Kidney (tissue), 14 donors: ENCODE measurements around the gene FCAMR. TPM values are rescaled to one million over a fixed set of nuclear protein-coding genes. Genes with fewer than 3 reads are reported as not detected.
"Not testable (repeated sequence)": the region's sequence is repeated elsewhere in the genome, so short reads cannot be mapped to it uniquely, and the experiment has no call there.

ENCODE experiments used
- DNase-seq, 5 donors: peaks; one replicate each; pipeline ENCODE4 v3.0.0-alpha.2; 2013 to 2020
- FAIRE-seq: peaks from 2 replicates; lab custom pipeline; 2012; peaks lifted over from hg19 to GRCh38; lab: Jason Lieb, UNC
- H3K27ac ChIP-seq, 2 donors: one replicate each; pipeline ENCODE4 v1.7.0; 2013; ENCODE audit warnings: low read depth in 2 of 2, low read length in 2 of 2, inconsistent platforms in 1 of 2
- H3K27me3 ChIP-seq: one replicate; pipeline ENCODE4 v1.7.1; 2013; ENCODE audit warnings: low read length, inconsistent platforms; ENCODE audit not compliant: control insufficient read depth, insufficient read depth
- H3K36me3 ChIP-seq, 3 donors: one replicate each; pipeline versions ENCODE4 v1.7.0 to v1.7.1; 2013; ENCODE audit warnings: low read length in 3 of 3, control low read depth in 1 of 3, inconsistent platforms in 1 of 3; ENCODE audit not compliant: insufficient read depth in 3 of 3, control insufficient read depth in 2 of 3
- H3K4me1 ChIP-seq, 3 donors: one replicate each; pipeline versions ENCODE4 v1.7.0 to v1.7.1; 2013; ENCODE audit warnings: low read length in 3 of 3, inconsistent platforms in 1 of 3, low read depth in 1 of 3; ENCODE audit not compliant: control insufficient read depth in 2 of 3, insufficient read depth in 2 of 3
- H3K4me3 ChIP-seq, 3 donors: one replicate each; pipeline versions ENCODE4 v1.7.0 to v1.8.1; 2013; ENCODE audit warnings: low read length in 3 of 3, control low read depth in 1 of 3, inconsistent platforms in 1 of 3
- H3K9ac ChIP-seq, 3 donors: one replicate each; pipeline versions ENCODE4 v1.7.0 to v1.7.1; 2013; ENCODE audit warnings: low read length in 3 of 3, control low read depth in 1 of 3, inconsistent platforms in 1 of 3
- H3K9me3 ChIP-seq, 3 donors: one replicate each; pipeline versions ENCODE4 v1.7.0 to v1.7.1; 2013; ENCODE audit warnings: low read length in 3 of 3, control low read depth in 1 of 3, inconsistent platforms in 1 of 3; ENCODE audit not compliant: control insufficient read depth in 2 of 3, insufficient read depth in 1 of 3
- intact Hi-C: fragments of 100-400 bp; cut with DNase I; formaldehyde crosslinking; loops from one replicate; pipeline ENCODE4 v1.11.1; 2022
- polyA plus RNA-seq: library from polyadenylated mRNA; stranded (reverse); fragments of 350-450 nt; fragmentation: Illumina TruSeq; extraction: RNeasy Lipid Tissue Mini Kit (QIAGEN cat#74804); gene quantifications from one replicate; pipeline ENCODE4 v1.2.3, GENCODE V29; 2014; ENCODE audit warnings: low read depth, low replicate concordance; ENCODE audit not compliant: insufficient read depth
- total RNA-seq: library from RNA; stranded (reverse); fragmentation: NEBNext Ultra II Directional; extraction: Animal tissue kit (Norgen Biotek cat#: 25700); gene quantifications from one replicate; pipeline ENCODE4 v1.2.1, GENCODE V29; 2021
- TF ChIP-seq, protein P1 (sequence below): IDR thresholded peaks from 3 replicates; pipeline ENCODE4 v1.5.1; 2012; ENCODE audit warnings: mild to moderate bottlenecking, moderate library complexity, borderline replicate concordance; ENCODE audit not compliant: insufficient read depth; ENCODE audit errors: extremely low read depth
- donor health status: control.
- donor health status: control.
- donor health status: control.
- donor health status: control.
- donor health status: control.
- donor health status: DM: yes; HTN: yes; CAD: no.
- donor health status: Normal renal cell carcinoma (clear cell type).

The FCAMR gene
- total and polyA plus RNA-seq, 2 donors from 2014 or later = 1.8 to 34.6 TPM

DNA sequence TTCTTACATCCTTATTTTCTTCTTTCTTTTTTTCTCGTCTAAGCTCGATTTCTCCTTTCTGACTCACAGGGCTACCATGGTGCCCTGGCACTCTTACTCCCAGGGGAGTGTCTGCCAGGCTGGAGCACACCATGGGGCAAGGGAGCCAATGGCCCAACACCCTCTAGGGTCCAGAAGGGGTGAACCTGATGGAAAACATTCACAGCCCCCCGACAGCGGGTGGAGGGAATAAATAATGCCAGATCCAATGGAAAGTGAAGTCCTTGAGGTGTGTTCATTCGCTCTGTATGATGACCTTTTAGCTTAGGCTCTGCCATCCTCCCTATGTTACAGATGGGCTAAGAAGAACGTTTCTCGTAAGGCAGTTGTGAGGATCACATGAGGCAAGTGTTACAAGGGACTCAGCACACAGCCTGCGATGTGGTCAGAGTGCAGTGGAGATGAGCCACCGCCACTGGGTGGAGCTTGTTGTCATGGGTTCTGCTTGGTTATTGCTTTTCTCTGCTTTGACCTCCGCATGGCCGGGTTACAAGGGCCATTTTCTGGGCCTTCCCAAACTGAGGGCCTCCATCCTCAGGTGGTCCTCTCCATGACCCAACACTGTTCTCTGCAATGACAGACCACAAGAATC is 45.0 kb downstream of the FCAMR start:
- TF ChIP-seq, protein P1, sequence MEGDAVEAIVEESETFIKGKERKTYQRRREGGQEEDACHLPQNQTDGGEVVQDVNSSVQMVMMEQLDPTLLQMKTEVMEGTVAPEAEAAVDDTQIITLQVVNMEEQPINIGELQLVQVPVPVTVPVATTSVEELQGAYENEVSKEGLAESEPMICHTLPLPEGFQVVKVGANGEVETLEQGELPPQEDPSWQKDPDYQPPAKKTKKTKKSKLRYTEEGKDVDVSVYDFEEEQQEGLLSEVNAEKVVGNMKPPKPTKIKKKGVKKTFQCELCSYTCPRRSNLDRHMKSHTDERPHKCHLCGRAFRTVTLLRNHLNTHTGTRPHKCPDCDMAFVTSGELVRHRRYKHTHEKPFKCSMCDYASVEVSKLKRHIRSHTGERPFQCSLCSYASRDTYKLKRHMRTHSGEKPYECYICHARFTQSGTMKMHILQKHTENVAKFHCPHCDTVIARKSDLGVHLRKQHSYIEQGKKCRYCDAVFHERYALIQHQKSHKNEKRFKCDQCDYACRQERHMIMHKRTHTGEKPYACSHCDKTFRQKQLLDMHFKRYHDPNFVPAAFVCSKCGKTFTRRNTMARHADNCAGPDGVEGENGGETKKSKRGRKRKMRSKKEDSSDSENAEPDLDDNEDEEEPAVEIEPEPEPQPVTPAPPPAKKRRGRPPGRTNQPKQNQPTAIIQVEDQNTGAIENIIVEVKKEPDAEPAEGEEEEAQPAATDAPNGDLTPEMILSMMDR = peak; percentile 4
- Histone ChIP-seq H3K9me3 (peaks cover 0 to 5% (median 0%) of the 10 kb centered on the region in 3 donors), H3K4me1 (peaks cover 0 to 4% (median 0%) of the 10 kb centered on the region in 3 donors), H3K27ac (no peak overlapping the region), H3K4me3 (no peak overlapping the region), H3K9ac (no peak overlapping the region), H3K36me3 (peaks cover 0 to 4% (median 0%) of the 10 kb centered on the region in 3 donors), H3K27me3 (no peaks in the 10 kb centered on the region)
- DNase-seq = no peak
- intact Hi-C loops = no loop called here
- no peak for FAIRE-seq

DNA sequence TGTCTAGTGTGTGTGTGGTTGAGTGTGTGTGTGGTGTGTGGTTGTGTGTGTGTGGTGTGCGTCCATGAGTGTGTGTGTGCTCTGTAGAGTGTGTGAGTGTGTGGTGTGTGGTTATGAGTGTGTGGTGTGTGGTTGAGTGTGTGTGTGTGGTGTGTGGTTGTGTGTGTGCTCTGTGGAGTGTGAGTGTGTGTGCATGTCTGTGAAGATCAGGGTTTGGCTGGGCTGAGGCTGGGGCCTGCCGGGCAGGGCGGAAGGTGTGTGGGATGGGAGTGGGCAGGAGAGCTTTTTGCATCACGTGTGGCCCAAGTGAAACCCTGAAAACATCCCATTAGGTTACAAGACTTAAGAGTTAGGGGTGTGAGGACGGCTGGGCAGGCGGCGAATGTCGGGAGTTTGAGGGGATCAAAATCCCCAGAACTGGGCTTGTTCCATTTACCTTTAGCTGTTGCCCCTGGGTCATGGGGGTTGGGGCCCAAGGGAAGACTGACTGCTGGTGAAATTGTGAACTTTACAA is 45.6 kb downstream of the FCAMR start:
- no peak for FAIRE-seq
- H3K4me3 ChIP-seq = peak overlapping the region in 1 of 3 donors; percentile 35
- TF ChIP-seq, protein P1 = no peak
- H3K27ac ChIP-seq = no peak overlapping the region
- H3K36me3 ChIP-seq = peaks cover 0 to 4% (median 0%) of the 10 kb centered on the region in 3 donors
- H3K9ac ChIP-seq = no peak overlapping the region
- no peak for DNase-seq
- peaks cover 0 to 4% (median 0%) of the 10 kb centered on the region in 3 donors for H3K4me1 ChIP-seq
- intact Hi-C loops = no loop called here
- no peaks in the 10 kb centered on the region for H3K27me3 ChIP-seq
- H3K9me3 ChIP-seq = peaks cover 0 to 5% (median 0%) of the 10 kb centered on the region in 3 donors

DNA sequence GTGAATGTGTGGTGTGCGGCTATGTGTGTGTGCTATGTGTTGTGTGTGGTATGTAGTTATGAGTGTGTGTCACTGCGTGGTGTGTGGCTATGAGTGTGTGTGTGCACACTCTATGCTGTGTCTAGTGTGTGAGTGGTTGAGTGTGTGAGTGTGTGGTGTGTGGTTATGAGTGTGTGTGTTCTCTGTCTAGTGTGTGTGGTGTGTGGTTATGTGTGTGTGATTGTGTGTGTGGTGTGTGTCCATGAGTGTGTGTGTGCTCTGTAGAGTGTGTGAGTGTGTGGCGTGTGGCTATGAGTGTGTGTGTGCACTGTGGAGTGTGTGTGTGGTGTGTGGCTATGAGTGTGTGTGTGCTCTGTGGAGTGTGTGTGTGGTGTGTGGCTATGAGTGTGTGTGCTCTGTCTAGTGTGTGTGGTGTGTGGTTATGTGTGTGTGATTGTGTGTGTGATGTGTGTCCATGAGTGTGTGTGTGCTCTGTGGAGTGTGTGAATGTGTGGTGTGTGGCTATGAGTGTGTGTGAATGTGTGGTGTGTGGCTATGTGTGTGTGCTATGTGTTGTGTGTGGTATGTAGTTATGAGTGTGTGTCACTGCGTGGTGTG is 46.2 kb downstream of the FCAMR start:
- H3K9me3 ChIP-seq, H3K27me3 ChIP-seq, H3K27ac ChIP-seq, FAIRE-seq, H3K36me3 ChIP-seq, intact Hi-C loops, H3K4me1 ChIP-seq: not testable (repeated sequence)
- Histone ChIP-seq H3K4me3 (peak overlapping the region in 1 of 3 donors; percentile 35), H3K9ac (peak overlapping the region in 1 of 3 donors; percentile 3)
- peak in 1 of 5 donors; percentile 15 for DNase-seq
